Epithelial cell of esophagus (primary cell): Measurements from ENCODE around the gene DHRS3.

Source experiments
- DNase-seq: peaks from one replicate; pipeline ENCODE4 v3.0.0; 2010; ENCODE audit warnings: low read depth
- H3K4me3 ChIP-seq: 2 replicates; pipeline ENCODE4 v1.5.1; 2011; ENCODE audit warnings: mild to moderate bottlenecking, low read length, control low read depth
- TF ChIP-seq, protein P1 (sequence below): IDR thresholded peaks from 2 replicates; pipeline ENCODE4 v1.5.1; 2011; ENCODE audit warnings: low read depth, mild to moderate bottlenecking, low read length, control low read depth, inconsistent platforms; ENCODE audit not compliant: insufficient read depth; ENCODE audit errors: missing control alignments

DHRS3 gene

DNA sequence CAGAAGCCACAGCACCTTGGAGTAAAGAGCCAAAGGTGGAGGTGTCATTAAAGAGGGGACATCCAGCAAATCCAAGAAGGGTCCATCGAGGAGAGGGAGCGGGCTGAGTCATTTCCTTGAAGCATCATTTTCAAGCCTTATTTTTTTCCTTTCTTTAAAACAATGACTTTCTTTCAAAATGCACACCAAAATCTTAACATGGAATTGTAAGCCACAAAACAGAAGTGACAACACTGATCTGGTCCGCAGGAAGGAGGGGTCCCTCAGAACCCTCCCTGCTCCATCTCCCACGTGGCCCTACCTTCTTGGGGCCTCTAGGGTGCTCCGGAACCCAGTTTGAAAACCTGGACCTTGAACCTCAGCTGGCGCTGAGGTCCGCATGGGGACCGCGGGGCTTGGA, 14.8 kb downstream of the DHRS3 start:
- H3K4me3 ChIP-seq = no peak overlapping the region
- no peak for DNase-seq
- TF ChIP-seq, protein P1, sequence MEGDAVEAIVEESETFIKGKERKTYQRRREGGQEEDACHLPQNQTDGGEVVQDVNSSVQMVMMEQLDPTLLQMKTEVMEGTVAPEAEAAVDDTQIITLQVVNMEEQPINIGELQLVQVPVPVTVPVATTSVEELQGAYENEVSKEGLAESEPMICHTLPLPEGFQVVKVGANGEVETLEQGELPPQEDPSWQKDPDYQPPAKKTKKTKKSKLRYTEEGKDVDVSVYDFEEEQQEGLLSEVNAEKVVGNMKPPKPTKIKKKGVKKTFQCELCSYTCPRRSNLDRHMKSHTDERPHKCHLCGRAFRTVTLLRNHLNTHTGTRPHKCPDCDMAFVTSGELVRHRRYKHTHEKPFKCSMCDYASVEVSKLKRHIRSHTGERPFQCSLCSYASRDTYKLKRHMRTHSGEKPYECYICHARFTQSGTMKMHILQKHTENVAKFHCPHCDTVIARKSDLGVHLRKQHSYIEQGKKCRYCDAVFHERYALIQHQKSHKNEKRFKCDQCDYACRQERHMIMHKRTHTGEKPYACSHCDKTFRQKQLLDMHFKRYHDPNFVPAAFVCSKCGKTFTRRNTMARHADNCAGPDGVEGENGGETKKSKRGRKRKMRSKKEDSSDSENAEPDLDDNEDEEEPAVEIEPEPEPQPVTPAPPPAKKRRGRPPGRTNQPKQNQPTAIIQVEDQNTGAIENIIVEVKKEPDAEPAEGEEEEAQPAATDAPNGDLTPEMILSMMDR = no peak

DNA sequence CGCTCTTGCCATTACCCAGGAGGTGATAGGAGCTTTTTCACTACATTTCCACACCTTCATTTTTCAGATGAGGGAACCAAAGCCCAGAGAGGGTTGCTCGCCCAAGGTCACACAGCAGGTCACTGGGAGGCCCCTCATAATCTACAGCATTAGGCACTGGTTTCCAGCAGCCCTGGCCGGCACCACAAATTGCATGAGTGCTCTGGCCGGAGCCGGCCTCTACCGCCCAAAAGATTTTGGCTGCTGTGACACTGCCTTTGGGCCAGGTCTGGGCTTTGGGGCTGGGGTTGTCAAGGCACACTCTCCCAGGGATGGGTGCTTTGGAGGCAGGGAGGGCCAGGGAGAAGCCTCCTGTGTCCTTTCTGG, 15.4 kb downstream of the DHRS3 start:
- TF ChIP-seq, protein P1 = no peak
- no peak for DNase-seq
- H3K4me3 ChIP-seq = no peak overlapping the region

DNA sequence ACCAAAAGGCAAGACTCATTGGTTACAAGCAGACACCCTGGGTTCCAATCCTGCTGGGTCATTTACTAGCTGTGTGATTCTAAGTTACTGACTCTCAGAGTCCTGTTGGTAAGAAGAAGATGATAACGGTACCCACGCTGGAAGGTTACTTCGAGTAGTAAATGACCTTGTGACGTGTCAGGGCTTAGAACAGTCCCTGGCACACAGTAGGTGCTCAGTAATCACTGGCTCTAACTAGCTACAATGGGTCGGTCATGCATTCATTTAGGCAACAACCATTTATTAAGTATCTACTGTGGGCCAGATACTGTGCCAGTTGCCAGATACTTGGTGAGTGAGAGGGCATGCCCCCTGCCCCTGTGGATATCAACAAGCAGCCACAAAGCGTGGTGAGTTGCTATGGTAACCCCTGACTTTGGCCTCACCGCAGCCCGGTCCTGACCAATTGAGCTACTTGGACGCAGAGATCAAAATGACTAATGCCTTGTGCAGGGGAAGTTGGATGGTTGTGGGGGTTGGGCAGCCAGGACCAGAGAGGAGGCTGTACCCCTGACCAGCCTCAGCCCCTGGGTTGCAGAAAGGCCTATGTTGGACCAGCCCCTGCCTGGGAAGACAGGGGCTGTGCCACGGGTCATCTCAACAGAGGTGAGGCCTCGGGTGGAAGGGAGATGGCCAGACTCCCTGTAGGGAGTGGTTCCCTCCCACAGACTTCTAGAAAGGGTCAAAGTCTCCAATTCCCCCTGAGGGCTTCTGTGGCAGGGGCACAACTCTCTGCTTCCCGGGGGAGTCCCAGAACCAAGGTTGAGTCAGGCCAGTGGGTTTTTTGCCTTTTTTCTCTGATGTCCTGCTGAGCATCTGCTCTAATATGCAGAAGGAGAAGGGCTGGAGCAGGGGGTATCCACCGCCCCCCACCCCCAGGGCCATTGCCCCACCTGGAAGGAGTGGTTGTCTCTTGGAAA, 16.0 kb downstream of the DHRS3 start:
- no peak for DNase-seq
- H3K4me3 ChIP-seq = no peak overlapping the region
- TF ChIP-seq, protein P1 = no peak

DNA sequence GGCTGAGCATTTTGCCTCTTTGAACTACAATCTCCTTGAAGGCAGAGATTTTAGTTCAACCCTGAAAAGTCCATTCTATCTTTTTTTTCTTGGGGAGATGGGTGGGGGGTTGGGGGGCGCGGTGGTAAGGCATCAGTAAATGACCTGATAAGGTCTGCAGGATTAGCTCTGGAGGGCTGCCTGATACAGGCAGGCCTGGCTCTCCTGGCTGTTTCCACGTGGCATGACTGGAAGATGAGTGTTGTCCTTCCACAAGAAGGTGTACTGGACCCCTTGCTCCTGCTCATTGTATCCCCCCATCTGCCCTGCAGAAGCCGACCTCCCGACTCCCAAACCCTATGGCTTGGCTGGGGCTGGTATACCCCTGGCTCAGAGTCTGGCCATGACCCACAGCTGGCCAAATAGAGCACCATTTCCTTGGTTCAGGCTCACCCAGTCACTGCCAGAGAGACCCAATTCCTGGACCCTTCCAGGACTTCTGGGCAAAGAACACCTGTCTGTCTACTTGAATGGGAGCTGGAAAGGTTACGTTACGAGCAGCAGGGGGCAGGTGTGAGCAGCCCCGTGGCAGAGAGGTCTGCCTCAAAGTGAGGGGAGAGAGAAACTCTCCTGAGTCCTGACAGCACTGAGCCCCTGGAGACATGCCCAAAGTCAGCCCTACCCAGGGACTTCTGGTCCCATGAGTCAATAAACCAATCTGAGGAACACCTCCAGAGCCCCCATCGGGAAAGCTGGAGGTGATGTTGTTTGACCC, 17.0 kb downstream of the DHRS3 start:
- TF ChIP-seq, protein P1 = peak; percentile 53
- H3K4me3 ChIP-seq = no peak overlapping the region
- peak; percentile 52 for DNase-seq

DNA sequence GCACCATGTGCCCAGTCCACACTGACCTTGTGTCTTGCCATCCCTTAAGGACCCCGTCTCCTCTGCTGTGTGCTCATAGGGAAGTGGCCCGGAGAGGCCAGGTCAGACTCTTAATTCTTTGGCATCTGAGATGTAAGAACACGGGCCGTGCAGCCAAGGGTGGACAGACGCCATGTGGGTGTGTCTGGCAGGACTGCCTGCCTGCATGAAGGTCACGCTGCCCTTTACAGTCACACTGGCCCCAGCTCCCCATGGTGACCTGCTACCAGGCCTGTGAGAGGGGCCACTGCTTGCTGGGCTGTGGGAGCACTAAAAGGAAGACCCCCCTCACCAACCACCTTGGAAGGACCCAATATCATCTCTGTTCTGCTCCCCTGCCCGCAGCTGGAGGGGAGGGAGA, 17.7 kb downstream of the DHRS3 start:
- no peak overlapping the region for H3K4me3 ChIP-seq
- TF ChIP-seq, protein P1 = no peak
- DNase-seq = no peak

DNA sequence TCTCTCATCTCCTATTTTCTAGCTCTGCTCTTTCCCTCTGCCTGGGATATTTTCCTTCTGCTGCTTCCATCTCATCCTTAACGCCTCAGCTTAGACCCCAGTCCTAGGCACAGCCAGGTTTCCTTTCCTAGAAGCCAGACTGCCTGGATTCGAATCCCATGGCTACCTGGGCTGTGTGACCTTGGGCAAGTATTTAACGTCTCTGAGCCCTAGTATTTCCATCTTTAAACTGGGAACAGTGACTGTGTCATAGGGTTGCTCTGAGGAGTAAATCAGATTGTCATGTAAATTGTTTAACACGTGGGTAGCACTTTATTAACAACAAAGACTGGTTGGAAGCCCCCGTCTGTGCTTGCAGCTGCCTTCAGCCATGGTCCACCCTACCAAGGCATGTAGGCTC, 18.4 kb downstream of the DHRS3 start:
- no peak for DNase-seq
- TF ChIP-seq, protein P1 = no peak
- no peak overlapping the region for H3K4me3 ChIP-seq
